Measurements from ENCODE around the gene STX1B.

STX1B gene

GRCh38 chr16:30969246-30969842, 41.1 kb downstream of the STX1B start:
- H3K4me3 ChIP-seq (ENCODE audit: low read depth, low read length): no peak overlapping the region
- no peak for DNase-seq (ENCODE audit: low read depth)
- no peak for TF ChIP-seq CTCF (conservative IDR thresholded peaks at IDR 0.05; ENCODE audit: low read depth, low read length)

- no peak for TF ChIP-seq CTCF (conservative IDR thresholded peaks at IDR 0.05; ENCODE audit: low read depth, low read length)
- DNase-seq (ENCODE audit: low read depth): no peak
- no peak overlapping the region for H3K4me3 ChIP-seq (ENCODE audit: low read depth, low read length)
These were observed 42.6 kb downstream of the STX1B start for GRCh38 chr16:30967795-30968194.

GRCh38 chr16:30966033-30966619, 44.3 kb downstream of the STX1B start:
- TF ChIP-seq CTCF (conservative IDR thresholded peaks at IDR 0.05; ENCODE audit: low read depth, low read length): no peak
- H3K4me3 ChIP-seq (ENCODE audit: low read depth, low read length): no peak overlapping the region
- DNase-seq (ENCODE audit: low read depth): no peak

DNA sequence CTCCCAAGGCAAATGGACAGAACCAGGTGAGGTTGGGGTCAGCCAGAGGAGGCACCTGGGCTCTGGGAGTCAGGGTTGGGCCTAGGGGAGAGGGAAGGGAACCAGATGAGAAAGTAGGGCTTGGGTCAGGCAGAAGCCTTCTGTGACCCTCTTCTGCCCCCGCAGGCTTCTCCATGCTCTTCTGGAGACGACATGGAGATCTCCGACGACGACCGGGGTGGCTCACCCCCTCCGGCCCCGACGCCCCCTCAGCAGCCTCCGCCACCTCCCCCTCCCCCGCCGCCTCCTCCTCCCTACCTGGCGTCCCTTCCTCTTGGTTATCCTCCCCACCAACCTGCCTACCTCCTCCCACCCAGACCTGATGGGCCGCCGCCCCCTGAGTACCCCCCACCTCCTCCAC, 45.0 kb downstream of the STX1B start:
- DNase-seq (ENCODE audit: low read depth): no peak
- no peak for TF ChIP-seq CTCF (conservative IDR thresholded peaks at IDR 0.05; ENCODE audit: low read depth, low read length)
- H3K4me3 ChIP-seq (ENCODE audit: low read depth, low read length): no peak overlapping the region

- no peak overlapping the region for H3K4me3 ChIP-seq (ENCODE audit: low read depth, low read length)
- no peak for TF ChIP-seq CTCF (conservative IDR thresholded peaks at IDR 0.05; ENCODE audit: low read depth, low read length)
- no peak for DNase-seq (ENCODE audit: low read depth)
These were observed 45.7 kb downstream of the STX1B start for GRCh38 chr16:30964574-30965226.

DNA sequence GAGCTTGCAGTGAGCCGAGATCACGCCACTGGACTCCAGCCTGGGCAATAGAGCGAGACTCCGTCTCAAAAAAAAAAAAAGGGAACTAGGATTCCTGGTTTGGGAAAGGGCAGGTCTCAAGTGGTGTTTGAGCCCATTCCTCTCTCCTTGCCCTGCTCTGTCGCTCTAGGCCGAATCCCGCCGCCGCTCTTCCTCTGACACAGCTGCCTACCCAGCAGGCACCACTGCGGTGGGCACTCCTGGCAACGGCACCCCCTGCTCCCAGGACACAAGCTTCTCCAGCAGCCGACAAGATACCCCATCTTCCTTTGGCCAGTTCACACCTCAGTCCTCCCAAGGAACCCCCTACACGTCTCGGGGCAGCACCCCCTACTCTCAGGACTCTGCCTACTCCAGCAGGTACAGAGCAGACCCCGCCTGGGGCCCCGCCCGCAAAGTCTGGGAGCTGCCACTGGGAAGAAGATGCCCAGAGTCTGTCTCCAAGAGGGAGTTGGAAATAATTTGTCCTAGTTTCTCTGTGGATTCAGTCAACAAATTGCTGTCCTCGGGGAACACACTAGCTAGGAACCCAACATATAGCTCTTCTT, 46.4 kb downstream of the STX1B start:
- no peak for DNase-seq (ENCODE audit: low read depth)
- no peak for TF ChIP-seq CTCF (conservative IDR thresholded peaks at IDR 0.05; ENCODE audit: low read depth, low read length)
- H3K4me3 ChIP-seq (ENCODE audit: low read depth, low read length): no peak overlapping the region

Measured in choroid plexus epithelial cell (primary cell).